Glutamatergic neuron (in vitro differentiated cells): Measurements from ENCODE around the gene FRMD4A. TPM values are rescaled to one million over a fixed set of nuclear protein-coding genes. Genes with fewer than 3 reads are reported as not detected.
A peak's percentile ranks its signal among the peaks of the same experiment; 100 is the strongest.

Experiments
- DNase-seq: peaks from one replicate; pipeline ENCODE4 v3.0.0; 2022
- H3K27ac Mint-ChIP-seq: one replicate; pipeline ENCODE4 v1.8.0; 2020; ENCODE audit warnings: mild to moderate bottlenecking, mixed read lengths, inconsistent platforms; ENCODE audit not compliant: unreplicated experiment
- H3K27me3 Mint-ChIP-seq: one replicate; pipeline ENCODE4 v1.8.0; 2020; ENCODE audit warnings: mild to moderate bottlenecking, moderate library complexity, mixed read lengths, inconsistent platforms; ENCODE audit not compliant: unreplicated experiment
- H3K36me3 Mint-ChIP-seq: one replicate; pipeline ENCODE4 v1.8.0; 2020; ENCODE audit warnings: mild to moderate bottlenecking, mixed read lengths, inconsistent platforms; ENCODE audit not compliant: unreplicated experiment
- H3K4me1 Mint-ChIP-seq: one replicate; pipeline ENCODE4 v1.8.0; 2020; ENCODE audit warnings: mild to moderate bottlenecking, low read depth, mixed read lengths, inconsistent platforms; ENCODE audit not compliant: unreplicated experiment
- H3K4me3 Mint-ChIP-seq: one replicate; pipeline ENCODE4 v1.8.0; 2020; ENCODE audit warnings: mild to moderate bottlenecking, mixed read lengths, inconsistent platforms; ENCODE audit not compliant: unreplicated experiment
- H3K9me3 Mint-ChIP-seq: one replicate; pipeline ENCODE4 v1.8.0; 2020; ENCODE audit warnings: mild to moderate bottlenecking, moderate library complexity, mixed read lengths, inconsistent platforms; ENCODE audit not compliant: unreplicated experiment
- total RNA-seq: library from RNA; stranded (reverse); fragmentation: NEBNext Ultra II Directional; extraction: Animal tissue kit (Norgen Biotek cat#: 25700); gene quantifications from one replicate; pipeline ENCODE4 v1.2.1, GENCODE V29; 2021; ENCODE audit not compliant: unreplicated experiment
- TF ChIP-seq, protein P1 (sequence below): fragments of 200-600 bp; sonication (generic); IDR thresholded peaks from one replicate; pipeline ENCODE4 v1.5.0; 2021; ENCODE audit not compliant: partially characterized antibody, unreplicated experiment

The FRMD4A gene
- total RNA-seq, 1 donor from 2014 or later = 70.6 TPM

- Mint-ChIP-seq H3K27ac (peak overlapping the region; percentile 4), H3K4me3 (no peak overlapping the region), H3K9me3 (peaks cover 1% of the 10 kb centered on the region), H3K27me3 (peaks cover 4% of the 10 kb centered on the region), H3K4me1 (peaks cover 9% of the 10 kb centered on the region), H3K36me3 (no peaks in the 10 kb centered on the region)
- DNase-seq = no peak
- TF ChIP-seq, protein P1, sequence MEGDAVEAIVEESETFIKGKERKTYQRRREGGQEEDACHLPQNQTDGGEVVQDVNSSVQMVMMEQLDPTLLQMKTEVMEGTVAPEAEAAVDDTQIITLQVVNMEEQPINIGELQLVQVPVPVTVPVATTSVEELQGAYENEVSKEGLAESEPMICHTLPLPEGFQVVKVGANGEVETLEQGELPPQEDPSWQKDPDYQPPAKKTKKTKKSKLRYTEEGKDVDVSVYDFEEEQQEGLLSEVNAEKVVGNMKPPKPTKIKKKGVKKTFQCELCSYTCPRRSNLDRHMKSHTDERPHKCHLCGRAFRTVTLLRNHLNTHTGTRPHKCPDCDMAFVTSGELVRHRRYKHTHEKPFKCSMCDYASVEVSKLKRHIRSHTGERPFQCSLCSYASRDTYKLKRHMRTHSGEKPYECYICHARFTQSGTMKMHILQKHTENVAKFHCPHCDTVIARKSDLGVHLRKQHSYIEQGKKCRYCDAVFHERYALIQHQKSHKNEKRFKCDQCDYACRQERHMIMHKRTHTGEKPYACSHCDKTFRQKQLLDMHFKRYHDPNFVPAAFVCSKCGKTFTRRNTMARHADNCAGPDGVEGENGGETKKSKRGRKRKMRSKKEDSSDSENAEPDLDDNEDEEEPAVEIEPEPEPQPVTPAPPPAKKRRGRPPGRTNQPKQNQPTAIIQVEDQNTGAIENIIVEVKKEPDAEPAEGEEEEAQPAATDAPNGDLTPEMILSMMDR = no peak
Measured at GRCh38 chr10:13686331-13686752, 644.4 kb downstream of the FRMD4A start.

DNA sequence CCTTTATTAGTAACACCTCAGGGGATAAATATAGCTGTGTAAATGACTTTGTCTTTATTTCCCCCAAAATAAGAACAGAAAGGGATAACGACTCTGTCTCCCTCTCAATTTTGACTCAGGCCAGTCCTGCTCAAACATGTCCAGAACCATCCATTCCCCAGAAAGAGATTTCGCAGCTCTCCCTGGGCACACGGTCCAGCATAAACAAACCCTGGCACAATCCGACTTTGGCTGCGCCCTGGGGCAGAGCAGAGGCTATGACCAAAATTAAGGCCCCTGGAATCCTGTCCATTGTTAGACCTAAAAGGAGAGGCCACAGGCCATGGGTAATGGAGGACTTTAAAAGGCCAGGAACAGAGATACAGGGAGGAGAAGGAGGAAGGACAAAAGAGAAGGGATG lies 644.8 kb downstream of the FRMD4A start:
- DNase-seq = no peak
- peak overlapping the region; percentile 52 for H3K27ac Mint-ChIP-seq
- peaks cover 9% of the 10 kb centered on the region for H3K4me1 Mint-ChIP-seq
- H3K4me3 Mint-ChIP-seq = no peak overlapping the region
- TF ChIP-seq, protein P1 = no peak
- no peaks in the 10 kb centered on the region for H3K36me3 Mint-ChIP-seq
- peaks cover 1% of the 10 kb centered on the region for H3K9me3 Mint-ChIP-seq
- H3K27me3 Mint-ChIP-seq = peaks cover 4% of the 10 kb centered on the region

- Mint-ChIP-seq H3K4me3 (no peak overlapping the region), H3K36me3 (no peaks in the 10 kb centered on the region), H3K4me1 (peaks cover 9% of the 10 kb centered on the region), H3K27me3 (peaks cover 4% of the 10 kb centered on the region), H3K9me3 (peaks cover 1% of the 10 kb centered on the region), H3K27ac (no peak overlapping the region)
- TF ChIP-seq, protein P1 = no peak
- DNase-seq = no peak
Measured at GRCh38 chr10:13684806-13685482, 645.8 kb downstream of the FRMD4A start.

DNA sequence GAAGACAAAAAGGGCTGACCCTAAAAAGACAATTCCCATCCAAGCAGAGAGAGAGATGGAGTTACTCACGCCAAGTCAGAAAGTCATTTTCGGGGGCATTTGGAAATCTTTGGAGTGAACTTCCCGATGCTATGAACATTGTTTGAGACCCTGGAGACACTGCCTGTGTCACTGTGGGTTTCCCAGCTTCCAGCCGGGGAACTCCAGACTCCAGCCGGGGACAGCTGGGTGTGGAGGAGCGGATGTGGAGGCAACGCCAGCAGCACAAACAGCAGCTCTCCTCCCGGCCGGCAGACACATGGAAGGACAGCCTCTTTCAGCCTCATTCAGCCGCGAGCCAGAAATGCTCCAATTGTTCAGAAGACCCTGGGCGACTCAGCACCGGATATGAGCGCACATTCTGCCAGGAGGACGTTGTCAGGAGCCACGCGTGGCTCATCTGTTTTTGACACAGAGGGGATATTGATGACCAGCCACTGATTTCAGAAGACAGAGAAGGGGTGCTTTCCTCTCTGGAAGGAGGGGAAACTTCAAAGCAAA lies 646.4 kb downstream of the FRMD4A start:
- H3K4me1 Mint-ChIP-seq = peaks cover 9% of the 10 kb centered on the region
- H3K4me3 Mint-ChIP-seq = no peak overlapping the region
- TF ChIP-seq, protein P1 = no peak
- no peak for DNase-seq
- peaks cover 4% of the 10 kb centered on the region for H3K27me3 Mint-ChIP-seq
- no peaks in the 10 kb centered on the region for H3K36me3 Mint-ChIP-seq
- H3K9me3 Mint-ChIP-seq = peaks cover 1% of the 10 kb centered on the region
- peak overlapping the region; percentile 70 for H3K27ac Mint-ChIP-seq

GRCh38 chr10:13683017-13683416 lies 647.7 kb downstream of the FRMD4A start:
- Mint-ChIP-seq H3K36me3 (no peaks in the 10 kb centered on the region), H3K27me3 (peaks cover 4% of the 10 kb centered on the region), H3K9me3 (peaks cover 1% of the 10 kb centered on the region), H3K4me1 (peaks cover 9% of the 10 kb centered on the region), H3K27ac (no peak overlapping the region), H3K4me3 (no peak overlapping the region)
- no peak for DNase-seq
- TF ChIP-seq, protein P1 = no peak
